ENCODE measurements around the gene MYF6. TPM values are rescaled to one million over a fixed set of nuclear protein-coding genes. Genes with fewer than 3 reads are reported as not detected.
A peak's percentile ranks its signal among the peaks of the same experiment; 100 is the strongest.

The MYF6 gene
- total RNA-seq, 1 donor from 2014 or later = 0.16 TPM

DNA sequence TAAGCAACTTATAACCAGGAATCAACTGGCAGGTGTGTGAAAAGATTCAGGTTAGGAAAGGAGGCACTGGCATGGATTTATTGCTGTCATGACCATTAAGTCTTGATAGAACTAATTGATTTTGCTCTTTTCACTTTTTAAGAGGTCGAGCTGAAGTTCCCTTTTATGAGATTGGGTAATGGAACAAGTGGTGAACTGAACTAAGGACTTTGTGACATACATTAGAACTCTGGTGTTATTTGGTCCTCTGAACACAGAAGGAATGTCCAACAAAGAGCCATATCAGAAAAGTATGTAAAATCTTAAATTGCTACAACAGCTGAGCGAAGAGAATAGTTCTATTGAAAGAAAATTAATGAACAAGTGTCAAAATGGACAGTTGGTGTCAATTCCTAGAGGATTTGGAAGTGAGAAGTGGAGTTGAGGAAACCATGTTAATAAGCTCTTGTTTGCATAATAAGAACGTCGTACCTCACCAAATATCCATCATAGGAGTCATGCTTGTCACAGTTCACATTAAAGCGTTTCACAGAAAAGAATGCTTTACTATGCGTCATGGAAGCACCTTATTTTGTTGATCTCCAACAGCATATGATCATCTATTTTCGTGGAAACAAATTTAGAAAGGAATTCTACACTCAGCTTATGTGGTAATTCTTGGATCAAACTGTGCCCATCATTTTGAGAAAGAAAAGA lies 8.4 kb upstream of the MYF6 start:
- Mint-ChIP-seq H3K4me1 (peaks cover 13% of the 10 kb centered on the region), H3K36me3 (no peaks in the 10 kb centered on the region), H3K27ac (no peak overlapping the region), H3K27me3 (ENCODE audit: low read depth) (peaks cover 12% of the 10 kb centered on the region), H3K4me3 (no peak overlapping the region), H3K9me3 (no peaks in the 10 kb centered on the region)
- TF ChIP-seq CTCF (IDR thresholded peaks at IDR 0.05; ENCODE audit: unreplicated experiment) = no peak
- DNase-seq (ENCODE audit: low spot score in 2 of 2, unreplicated experiment in 2 of 2) = no peak

GRCh38 chr12:80700327-80700726 lies 7.1 kb upstream of the MYF6 start:
- H3K4me3 Mint-ChIP-seq = no peak overlapping the region
- no peak overlapping the region for H3K27ac Mint-ChIP-seq
- no peak for TF ChIP-seq CTCF (IDR thresholded peaks at IDR 0.05; ENCODE audit: unreplicated experiment)
- DNase-seq (ENCODE audit: low spot score in 2 of 2, unreplicated experiment in 2 of 2) = no peak
- H3K27me3 Mint-ChIP-seq (ENCODE audit: low read depth) = peaks cover 12% of the 10 kb centered on the region
- H3K36me3 Mint-ChIP-seq = no peaks in the 10 kb centered on the region
- no peaks in the 10 kb centered on the region for H3K9me3 Mint-ChIP-seq
- peaks cover 13% of the 10 kb centered on the region for H3K4me1 Mint-ChIP-seq

GRCh38 chr12:80701388-80701787 lies 6.0 kb upstream of the MYF6 start:
- peaks cover 13% of the 10 kb centered on the region for H3K4me1 Mint-ChIP-seq
- no peak for DNase-seq (ENCODE audit: low spot score in 2 of 2, unreplicated experiment in 2 of 2)
- H3K27ac Mint-ChIP-seq = no peak overlapping the region
- no peak for TF ChIP-seq CTCF (IDR thresholded peaks at IDR 0.05; ENCODE audit: unreplicated experiment)
- no peak overlapping the region for H3K4me3 Mint-ChIP-seq
- H3K36me3 Mint-ChIP-seq = no peaks in the 10 kb centered on the region
- no peaks in the 10 kb centered on the region for H3K9me3 Mint-ChIP-seq
- peaks cover 19% of the 10 kb centered on the region for H3K27me3 Mint-ChIP-seq (ENCODE audit: low read depth)

DNA sequence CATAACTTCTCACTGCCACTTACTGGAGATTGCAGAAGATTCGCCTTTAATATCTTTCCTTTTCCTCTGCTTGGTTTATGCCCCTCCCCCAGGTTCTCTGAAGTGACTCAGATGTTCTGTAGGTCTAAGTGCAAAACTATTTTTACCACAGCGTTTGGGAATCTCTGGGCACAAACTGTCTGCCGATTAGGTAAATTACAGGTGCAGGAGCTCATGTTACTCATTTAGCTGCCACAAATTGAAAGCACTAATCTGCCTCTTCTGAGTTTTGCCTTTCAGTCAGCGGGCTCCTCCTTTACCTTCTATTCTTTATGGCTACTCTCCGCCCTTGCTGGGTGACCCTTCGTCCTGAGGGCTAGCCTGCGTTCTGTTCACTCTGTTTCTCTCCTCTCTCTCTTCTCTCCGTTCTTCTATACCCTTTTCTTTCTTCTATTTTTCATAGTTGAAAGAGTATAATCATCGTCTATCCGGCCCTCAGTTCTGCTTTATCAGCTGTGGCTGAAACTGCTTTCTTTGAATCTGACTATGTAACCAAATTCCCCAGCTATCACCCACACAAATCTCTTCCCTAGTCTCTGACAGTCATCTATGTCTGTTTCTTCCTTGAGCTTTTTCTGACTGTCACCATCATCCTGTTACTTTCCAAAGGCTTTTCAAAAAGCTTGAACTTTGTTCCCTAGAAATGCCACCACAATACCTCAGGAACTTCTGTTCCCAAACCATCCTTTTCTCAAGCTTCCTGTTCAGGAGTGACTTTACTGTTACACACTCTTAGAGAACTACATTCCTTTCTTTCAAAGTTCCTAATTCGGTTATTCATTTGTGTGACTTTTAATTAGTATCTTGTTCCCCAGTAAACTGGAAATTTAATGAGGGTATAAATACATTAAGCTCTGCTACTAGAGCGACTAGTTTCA lies 4.3 kb upstream of the MYF6 start:
- DNase-seq (ENCODE audit: low spot score in 2 of 2, unreplicated experiment in 2 of 2) = no peak
- Mint-ChIP-seq H3K36me3 (no peaks in the 10 kb centered on the region), H3K9me3 (no peaks in the 10 kb centered on the region), H3K4me3 (no peak overlapping the region), H3K27me3 (ENCODE audit: low read depth) (peaks cover 30% of the 10 kb centered on the region), H3K4me1 (peaks cover 13% of the 10 kb centered on the region), H3K27ac (peak overlapping the region; percentile 18)
- no peak for TF ChIP-seq CTCF (IDR thresholded peaks at IDR 0.05; ENCODE audit: unreplicated experiment)

- Mint-ChIP-seq H3K4me3 (no peak overlapping the region), H3K27me3 (ENCODE audit: low read depth) (peaks cover 41% of the 10 kb centered on the region), H3K9me3 (no peaks in the 10 kb centered on the region), H3K4me1 (peaks cover 19% of the 10 kb centered on the region), H3K27ac (no peak overlapping the region), H3K36me3 (no peaks in the 10 kb centered on the region)
- no peak for DNase-seq (ENCODE audit: low spot score in 2 of 2, unreplicated experiment in 2 of 2)
- TF ChIP-seq CTCF (IDR thresholded peaks at IDR 0.05; ENCODE audit: unreplicated experiment) = no peak
These were observed 3.0 kb upstream of the MYF6 start for GRCh38 chr12:80704420-80704819.
